GM18502 (cell line): ENCODE results near the gene CSNK1G3.
"Not testable (repeated sequence)": the region's sequence is repeated elsewhere in the genome, so short reads cannot be mapped to it uniquely, and the experiment has no call there.

ENCODE experiments used
- ATAC-seq: cut with Tn5 transposase; IDR thresholded peaks from one replicate; pipeline ENCODE4 v1.9.1; 2021; ENCODE audit warnings: mild to moderate bottlenecking; ENCODE audit not compliant: unreplicated experiment, poor library complexity

The CSNK1G3 gene

DNA sequence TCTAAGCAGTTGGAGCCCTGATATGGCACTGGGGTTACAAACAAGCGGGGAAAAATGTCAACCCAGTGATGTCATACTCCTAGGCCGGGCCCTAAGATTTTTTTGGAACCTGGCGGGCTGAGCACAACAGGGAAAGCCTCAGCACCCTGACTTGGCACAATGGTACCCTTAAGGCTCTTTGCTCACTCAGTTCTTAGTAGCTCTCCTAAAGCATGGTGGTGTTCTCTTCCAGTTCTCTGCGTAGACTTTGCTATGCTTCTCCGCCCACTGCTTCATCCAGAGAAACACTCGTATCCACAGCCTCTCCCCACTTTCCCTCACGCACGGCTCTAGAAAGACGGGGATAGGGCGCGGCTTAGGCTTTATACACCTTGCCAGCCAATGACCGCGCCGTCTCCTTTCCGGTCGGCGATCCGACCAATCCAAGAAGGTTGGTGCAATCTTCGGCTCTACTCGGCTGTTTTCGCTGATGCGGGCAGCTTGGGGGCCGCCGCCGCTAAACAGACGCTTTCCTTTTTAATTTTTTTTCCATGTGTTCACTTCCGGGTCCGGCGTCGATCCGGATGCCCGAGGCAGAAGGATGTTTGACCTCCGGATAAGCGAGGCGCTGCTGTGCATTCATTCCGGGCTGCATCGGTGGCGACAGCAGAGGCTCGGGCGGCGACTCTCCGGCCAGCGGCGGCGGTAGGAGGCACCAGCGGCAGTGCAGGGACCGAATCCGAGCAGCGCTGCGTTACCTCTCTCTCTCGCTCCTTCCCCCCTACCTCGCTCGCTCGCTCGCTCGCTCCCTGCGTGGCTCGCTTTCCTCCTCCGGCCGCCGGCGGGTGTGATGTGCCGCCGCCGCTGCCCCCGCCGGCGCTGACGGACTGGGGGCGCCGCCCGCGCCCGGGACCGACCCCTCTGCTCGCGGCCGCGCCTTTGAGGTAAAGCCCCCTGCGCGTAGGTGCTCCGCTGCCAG, at the start of gene CSNK1G3:
TSS of gene CSNK1G3 (plus strand) at position 530 of the 958 bp plus-strand sequence. CDS start 33,487 bp downstream, outside the sequence.
- peak; percentile 95 for ATAC-seq

DNA sequence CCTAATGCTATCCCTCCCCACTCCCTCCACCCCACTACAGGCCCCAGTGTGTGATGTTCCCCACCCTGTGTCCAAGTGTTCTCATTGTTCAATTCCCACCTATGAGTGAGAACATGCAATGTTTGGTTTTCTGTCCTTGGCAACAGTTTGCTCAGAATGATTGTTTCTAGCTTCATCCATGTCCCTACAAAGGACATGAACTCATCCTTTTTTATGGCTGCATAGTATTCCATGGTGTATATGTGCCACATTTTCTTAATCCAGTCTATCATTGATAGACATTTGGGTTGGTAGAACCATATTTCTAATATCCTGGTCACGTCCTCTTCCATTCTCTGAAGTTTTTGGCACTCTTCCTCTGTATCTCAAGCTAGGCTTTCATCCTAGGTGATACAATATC, 45.1 kb upstream of the CSNK1G3 start:
- not testable (repeated sequence) for ATAC-seq

DNA sequence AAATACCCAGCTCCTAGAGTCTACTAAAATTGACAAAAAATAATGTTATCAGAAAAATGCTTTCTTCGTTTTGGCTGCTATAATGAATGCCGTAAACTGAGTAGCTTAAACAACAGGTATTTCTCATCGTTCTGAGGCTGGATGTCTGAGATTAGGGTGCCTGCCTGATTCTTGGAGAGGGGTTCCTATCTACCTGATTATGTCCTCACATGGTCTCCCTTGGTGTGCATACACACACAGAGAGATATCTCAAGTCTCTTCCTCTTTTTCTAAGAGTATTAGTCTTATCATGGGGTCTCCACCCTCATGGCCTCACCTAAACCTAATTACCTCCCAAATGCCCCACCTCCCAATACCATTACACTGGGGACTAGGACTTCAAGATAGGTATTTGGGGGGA, 40.6 kb upstream of the CSNK1G3 start:
- no peak for ATAC-seq

DNA sequence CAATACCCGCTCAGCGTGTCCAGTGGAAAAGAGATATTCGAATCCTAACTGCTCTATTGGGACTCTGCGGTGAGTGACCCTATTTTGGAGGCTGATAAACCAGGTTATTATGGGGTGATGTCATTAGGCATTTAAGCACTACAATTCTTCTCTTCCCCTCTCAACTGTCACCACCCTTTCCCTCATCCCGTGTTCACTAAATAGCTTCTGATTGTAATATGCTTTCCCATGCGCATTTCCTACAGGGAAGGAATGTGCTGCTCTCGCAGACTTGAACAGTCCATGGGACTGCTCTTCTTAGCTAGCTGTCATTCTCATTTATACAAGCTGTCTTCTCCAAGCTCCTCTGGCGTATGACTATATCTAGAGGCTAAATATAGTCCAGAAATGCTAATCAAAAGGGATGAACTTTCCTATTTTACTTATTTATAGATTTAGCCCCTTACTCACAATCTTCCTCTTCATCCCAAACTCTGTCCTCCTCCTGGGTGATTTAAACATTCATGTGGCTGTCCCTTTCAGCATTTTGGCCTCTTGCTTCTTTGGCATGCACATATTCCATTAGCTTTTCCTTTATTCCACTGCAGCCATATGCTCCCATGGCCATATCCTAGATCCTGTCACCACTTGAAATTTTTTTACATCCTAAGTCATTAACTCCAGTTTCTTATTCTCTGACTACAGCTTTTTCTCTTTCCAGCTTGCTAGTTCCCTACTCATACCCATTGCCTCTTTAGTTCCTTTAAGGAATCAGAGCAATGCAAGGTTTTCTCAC, 39.6 kb upstream of the CSNK1G3 start:
- no peak for ATAC-seq

DNA sequence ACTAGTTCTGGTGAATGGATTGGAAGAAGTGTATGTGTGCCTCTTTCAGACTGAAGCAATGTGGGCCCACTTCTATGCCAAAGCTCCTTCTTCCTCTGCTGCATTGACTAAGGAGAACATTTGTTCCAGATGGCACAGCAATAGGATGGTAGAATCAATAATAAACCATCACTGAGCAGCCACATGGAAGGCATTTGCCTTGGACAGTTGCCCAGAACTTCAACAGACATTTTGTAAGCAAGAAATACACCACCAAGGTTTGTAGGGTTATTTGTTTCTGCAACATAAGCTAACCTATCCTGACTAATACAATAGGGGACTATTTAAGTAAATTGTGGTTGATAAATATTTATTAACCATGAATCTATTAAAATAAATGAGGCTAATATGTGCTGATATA, 37.7 kb upstream of the CSNK1G3 start:
- no peak for ATAC-seq

DNA sequence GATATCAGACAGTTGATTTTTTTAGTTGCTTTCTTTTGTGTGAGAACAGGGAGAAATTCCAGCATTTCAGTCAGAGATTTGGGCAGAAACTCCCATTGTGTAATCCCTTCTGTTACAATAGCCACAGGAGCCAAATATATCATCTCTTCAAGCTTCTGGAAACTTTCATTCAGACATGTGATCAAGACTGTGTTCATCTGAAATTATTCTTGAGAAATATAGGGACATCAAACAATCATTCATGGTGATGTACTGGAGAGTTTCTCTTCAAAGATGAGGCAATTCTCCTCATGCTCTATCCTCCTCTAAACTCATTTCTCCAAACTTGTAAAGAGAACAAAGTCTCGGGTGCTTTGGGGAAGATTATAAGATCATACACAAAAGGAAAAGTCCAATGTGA, 35.2 kb upstream of the CSNK1G3 start:
- no peak for ATAC-seq

DNA sequence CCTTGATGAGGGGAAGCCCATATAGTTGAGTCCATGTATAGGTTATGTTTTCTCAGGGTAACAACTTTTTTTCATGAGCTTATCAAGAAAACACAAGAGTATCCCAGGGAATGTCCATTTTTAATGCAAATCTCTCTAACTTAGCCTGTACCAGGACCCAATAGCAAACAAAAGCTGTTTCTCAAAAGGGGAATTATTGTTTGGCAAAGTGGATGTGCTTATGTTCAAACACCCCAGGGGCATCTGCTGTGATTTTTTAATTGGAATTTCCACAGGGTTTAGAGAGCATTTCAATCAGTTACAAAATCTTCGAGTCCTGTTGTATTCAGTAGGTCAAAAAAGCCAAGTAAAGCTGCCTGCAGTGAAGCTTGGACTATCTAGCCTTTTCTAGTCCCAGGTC, 33.4 kb upstream of the CSNK1G3 start:
- ATAC-seq: no peak

DNA sequence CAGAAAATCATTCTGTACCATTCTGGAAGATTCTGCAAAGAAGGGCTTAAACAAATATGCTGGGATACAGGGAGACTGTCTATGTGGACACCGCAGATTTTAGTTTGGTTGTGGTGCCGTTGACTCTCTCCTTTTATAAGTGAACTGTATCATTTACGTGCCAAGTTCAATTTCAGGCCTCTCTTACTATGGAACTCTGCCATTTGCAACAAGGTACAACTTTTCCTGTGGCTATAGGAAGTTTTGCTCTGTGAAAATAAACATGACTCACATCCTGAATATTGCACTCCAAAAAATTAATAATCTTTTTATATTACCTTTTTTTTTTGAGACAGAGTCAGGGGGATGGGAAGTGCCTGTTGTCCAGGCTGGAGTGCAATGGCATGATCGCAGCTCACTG, 29.7 kb upstream of the CSNK1G3 start:
- no peak for ATAC-seq

DNA sequence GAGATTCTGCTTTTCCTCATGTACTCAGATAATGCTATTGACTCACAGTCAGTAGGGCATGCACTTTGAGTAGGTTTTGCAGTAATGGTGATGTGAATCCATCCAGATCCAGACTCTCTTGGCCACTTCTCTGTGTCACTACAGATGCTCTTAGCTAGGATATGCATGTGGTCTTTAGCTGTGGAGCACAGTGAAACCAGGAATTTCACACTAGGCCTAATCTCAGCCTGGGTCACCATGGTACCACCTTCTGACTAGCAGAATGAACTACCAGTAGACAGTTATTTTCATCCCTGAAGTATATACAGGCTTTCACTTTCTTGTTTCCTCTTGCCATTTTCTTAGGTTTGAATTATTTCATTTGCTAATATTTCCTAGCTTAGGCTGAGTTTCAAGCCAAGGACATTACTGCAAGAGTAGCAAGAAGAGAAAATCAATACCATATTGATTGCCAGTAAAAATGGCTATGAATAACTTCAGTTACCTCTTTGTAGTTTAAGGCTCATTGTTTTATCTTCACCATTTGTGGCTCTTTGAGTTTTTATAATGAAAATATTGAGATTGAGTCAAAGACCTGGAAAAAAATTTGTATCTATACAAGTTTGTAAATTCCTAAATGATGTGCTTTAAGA, 28.4 kb upstream of the CSNK1G3 start:
- no peak for ATAC-seq

DNA sequence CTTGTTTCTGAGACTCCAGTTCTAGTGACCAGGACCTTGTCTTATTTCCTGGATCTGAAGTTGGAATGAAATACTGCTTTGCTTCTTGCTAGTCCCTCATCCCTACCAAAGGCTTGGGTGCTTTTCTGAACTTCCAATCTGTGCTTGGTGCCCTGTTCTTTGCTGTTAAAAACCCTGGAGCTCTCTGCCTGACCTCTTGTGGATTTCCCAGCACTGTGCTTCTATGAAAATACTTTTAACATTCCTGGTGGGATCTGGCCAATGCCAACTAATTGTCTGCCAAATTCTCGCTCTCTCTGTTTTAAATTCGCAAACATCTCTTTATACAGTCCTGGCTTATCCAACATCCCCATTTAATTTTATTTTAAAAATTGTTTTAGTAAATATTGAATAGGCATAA, 26.7 kb upstream of the CSNK1G3 start:
- no peak for ATAC-seq

DNA sequence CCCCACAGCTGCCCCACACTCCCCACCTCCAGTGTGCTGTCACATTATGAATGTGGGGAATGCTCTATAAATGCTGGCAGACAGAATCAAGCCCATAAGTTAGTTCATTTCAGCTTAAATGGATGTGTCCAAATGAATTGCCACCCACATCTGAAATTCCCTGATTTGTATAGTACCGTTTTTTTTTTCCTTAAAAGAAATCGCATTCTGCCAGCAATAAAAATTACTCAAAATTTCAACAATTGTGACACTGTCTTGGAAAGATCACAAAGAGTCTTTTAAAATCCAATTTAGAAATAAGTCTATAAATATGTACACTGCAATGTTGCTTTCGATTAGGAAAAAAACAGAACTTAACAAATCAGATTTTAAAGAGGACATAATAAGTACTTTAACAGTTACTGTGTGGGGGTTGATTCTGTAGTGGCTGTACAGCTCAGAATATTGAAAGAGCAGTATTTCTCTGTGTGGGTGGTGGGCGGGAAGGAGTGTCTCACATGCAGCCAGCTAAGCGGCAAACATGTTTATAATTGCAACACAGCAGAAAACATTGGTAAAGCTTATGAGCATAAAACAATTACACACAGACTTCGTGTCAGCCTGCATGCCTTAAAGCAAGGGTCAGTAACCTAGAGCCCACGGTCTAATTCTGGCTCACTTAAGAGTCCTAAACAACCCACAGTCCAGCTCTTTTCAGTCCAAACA, 24.9 kb upstream of the CSNK1G3 start:
- no peak for ATAC-seq

DNA sequence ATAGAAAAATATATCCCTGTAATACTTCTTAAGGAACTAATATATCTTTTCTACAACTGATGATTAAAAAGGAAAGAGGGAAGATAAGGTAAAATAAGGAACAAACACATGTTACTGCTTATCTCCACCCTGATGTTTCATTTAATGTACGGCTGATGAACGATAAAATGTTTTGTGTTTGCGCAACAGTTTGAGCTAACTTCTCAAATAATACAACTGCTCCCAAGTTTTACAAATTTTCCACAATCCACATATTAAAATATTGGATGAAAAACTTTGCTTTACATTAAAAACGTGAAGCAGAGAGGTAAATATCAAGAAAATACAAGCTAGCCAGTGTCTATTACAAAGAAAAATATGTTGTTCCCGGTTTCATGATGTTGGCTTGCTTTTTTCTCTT, 21.0 kb upstream of the CSNK1G3 start:
- no peak for ATAC-seq

DNA sequence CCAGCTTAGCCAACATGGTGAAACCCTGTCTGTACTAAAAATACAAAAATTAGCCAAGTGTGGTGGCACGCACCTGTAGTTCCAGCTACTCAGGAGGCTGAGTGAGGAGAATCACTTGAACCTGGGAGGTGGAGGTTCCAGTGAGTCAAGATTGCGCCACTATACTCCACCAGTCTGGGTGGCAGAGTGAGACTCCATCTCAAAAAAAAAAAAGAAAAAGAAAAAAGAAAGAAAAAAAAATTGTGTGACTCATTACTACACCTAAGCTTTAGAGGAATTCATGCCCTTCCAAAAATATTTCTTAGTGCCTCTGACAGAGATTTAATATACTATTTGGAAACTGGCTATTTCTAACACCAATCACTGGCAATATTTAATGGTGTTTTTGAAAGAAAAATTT, 16.8 kb upstream of the CSNK1G3 start:
- not testable (repeated sequence) for ATAC-seq

DNA sequence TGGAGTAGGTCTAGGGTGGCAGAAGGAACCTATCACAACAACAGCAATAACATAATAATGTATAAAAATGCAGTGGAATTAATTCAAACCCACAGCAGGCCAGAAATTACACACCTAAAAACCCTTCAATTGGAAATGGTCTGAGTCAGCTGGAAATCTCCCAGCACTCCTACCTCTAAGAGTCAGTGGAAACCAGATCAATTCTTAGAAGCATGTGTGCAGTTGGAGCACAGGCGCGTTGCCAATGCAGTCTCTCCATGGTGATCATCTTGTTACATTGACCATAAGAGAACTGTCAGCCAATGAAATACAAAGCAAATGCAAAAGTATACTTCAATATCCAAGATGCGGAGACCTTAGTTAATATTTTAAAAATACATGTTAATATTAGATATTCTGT, 15.1 kb upstream of the CSNK1G3 start:
- ATAC-seq: no peak

DNA sequence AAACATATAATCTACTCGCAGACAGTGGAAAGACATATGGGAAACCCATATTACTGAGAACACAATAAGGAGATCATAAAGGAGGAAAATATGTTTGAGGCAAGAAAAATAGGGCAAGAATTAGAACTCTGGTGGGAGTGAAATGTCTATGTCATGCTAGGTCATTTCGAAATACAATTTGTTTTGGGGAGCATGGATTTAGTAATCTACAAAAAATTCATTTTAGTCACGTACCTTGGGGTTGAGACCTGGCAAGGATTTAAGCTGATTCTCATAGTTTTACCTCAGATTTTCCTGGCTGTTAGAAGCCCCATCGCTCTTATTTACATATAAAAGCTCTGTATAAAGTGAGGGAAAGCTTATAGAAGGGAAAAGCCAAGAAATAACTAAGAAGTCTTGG, 11.5 kb upstream of the CSNK1G3 start:
- no peak for ATAC-seq

DNA sequence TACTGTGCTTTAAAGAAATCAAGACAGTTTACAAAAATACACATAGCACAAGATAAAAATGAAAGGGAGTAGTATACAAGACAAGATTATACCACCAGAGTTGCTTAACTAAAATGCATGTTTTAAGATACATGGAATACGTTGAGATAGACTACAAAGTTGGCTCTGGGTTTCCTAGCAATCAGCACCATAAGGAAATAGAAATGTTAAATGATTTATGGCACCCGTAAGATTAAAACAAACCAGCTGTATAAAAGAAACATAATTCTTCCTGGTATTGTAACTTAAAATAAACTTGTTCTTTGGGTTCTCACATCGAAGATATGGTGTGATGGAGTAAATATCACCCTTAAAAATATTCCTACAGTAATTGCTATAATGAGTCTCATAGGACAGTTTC, 9.9 kb upstream of the CSNK1G3 start:
- ATAC-seq: no peak

DNA sequence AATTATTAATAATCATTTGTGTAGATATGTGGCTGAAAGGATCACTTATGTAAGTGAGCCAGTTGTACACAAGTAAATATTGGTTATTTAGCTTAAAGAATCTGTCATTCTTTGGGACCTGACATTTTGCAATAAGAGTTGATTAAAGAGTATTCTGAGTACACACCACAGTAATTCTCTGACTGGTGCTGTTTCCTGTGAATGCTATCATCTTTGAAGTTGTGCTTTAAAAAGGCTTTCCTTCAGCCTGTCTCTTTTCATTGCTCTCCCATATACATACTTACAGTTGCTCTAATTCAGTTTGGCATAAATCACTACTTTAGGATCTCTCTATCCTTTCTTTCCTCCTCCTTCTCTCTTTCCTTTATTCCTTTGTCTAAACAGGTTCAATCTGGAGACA, 8.7 kb upstream of the CSNK1G3 start:
- ATAC-seq: no peak

DNA sequence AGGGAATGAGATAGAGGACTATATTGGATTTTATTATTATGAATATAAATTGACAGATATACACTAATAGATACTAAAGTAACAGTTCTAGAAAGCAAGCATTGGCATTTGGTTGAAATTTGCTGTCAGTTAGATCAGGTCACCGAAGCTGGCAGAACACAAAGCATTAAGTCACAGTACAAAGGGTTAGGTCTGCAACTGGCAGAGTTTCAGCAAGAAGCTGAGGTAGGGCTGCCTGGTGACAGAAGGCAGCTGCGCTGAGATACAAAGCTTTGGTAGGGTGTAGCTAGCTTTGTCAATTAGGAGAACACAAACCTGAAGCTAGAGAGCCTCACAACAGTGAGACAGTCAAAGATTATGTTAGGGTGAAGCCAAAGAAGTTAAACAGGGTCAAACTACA, 6.3 kb upstream of the CSNK1G3 start:
- ATAC-seq: no peak

DNA sequence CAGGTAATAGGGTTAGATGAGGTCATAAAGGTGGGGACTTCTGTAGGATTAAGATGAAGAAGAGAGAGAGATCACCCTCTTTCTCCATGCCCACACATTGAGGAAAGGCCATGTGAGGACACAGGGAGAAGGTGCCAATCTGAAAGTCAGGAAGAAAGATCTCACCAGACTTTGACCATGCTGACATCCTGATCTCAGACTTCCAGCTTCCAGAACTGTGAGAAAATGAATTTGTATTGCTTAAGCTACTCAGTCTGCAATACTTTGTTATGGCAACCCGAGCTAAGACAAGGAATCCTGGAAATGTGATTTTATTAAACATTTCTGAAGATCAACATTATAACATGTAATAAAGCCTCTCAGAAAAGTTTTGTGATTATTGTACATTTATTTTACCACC, 3.5 kb upstream of the CSNK1G3 start:
- ATAC-seq: no peak

DNA sequence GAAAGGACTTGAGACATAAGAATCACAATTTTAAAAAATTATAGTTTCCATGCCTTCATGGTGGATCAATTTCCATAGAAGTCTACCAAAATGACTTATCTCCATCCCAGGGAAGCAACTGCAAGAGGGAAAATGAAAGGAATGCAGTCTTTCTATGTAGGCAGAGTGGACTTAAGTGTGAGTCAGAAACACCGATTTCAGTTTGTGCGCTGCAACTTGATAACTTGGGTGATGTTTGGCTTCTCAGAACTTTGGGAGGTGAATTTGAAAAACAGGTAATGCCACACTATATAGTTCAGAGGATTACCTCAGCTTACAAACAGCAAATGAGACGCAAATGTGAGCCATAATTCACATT, 708 bp upstream of the CSNK1G3 start:
- ATAC-seq: no peak
